HCT116 (cell line): ENCODE results near the gene OR5H2. TPM values are rescaled to one million over a fixed set of nuclear protein-coding genes. Genes with fewer than 3 reads are reported as not detected.

Experiments
- ATAC-seq: fragments of 200-7000 bp; cut with Tn5 transposase; 2 replicates; pipeline ENCODE4 v1.9.1; 2020; ENCODE audit warnings: mild to moderate bottlenecking, moderate library complexity
- BruUV-seq: library from RNA; stranded (reverse); fragments of 400-500 nt; replicated peaks from 2 replicates; lab custom pipeline; 2021; lab: Mats Ljungman, UMichigan
- CTCF ChIA-PET: fragments of 300-600 bp; sonication (Branson Sonifier 250); formaldehyde crosslinking; loops from one replicate; lab custom pipeline; 2021; ENCODE audit warnings: antibody characterized with exemption; lab: Charles Lee
- POLR2A ChIA-PET: fragments of 300-600, 350-600 bp; sonication (Branson Sonifier 250); formaldehyde crosslinking; loops from one replicate; lab custom pipeline; 2021; ENCODE audit warnings: antibody characterized with exemption; lab: Charles Lee
- RAD21 ChIA-PET, 2 experiments: fragments of 300-600 bp; sonication (Branson Sonifier 250); formaldehyde crosslinking; loops; one replicate each; lab custom pipeline; 2023; ENCODE audit warnings: low total read pairs in 2 of 2; ENCODE audit not compliant: uncharacterized antibody in 2 of 2, unreplicated experiment in 2 of 2, low non-redundant PET in 1 of 2; lab: Charles Lee
- DNase-seq: peaks from one replicate; pipeline ENCODE4 v3.0.0-alpha.2; 2010; ENCODE audit warnings: low read depth, low spot score
- H2AFZ ChIP-seq: fragments of 200-600 bp; shearing (Covaris generic), sonication (generic); 2 replicates; pipeline ENCODE4 v1.6.1; 2017; ENCODE audit warnings: low read depth, mixed run types, mixed read lengths, antibody characterized with exemption, low read length; ENCODE audit not compliant: poor library complexity, severe bottlenecking
- H3K27ac ChIP-seq: 2 replicates; pipeline ENCODE4 v1.5.1; 2012; ENCODE audit warnings: low read depth, low read length
- H3K27me3 ChIP-seq: fragments of 200-600 bp; sonication (generic); 2 replicates; pipeline ENCODE4 v1.6.1; 2016; ENCODE audit warnings: mixed run types, low read length, mixed read lengths; ENCODE audit not compliant: insufficient read depth
- H3K36me3 ChIP-seq, 2 experiments: fragments of 200-500 bp in 1 of 2; fragments of 200-600 bp in 1 of 2; sonication (Bioruptor generic) in 1 of 2; sonication (generic) in 1 of 2; 2 replicates each; pipeline versions ENCODE4 v1.5.1 to v1.6.1; 2014 to 2016; ENCODE audit warnings: low read length in 2 of 2, inconsistent platforms in 1 of 2, mixed read lengths in 1 of 2, mixed run types in 1 of 2; ENCODE audit not compliant: insufficient read depth in 2 of 2, control insufficient read depth in 1 of 2
- H3K4me1 ChIP-seq, 2 experiments: fragments of 200-600 bp in 1 of 2; sonication (generic) in 1 of 2; 2 replicates each; pipeline versions ENCODE4 v1.5.1 to v1.6.1; 2012 to 2017; ENCODE audit warnings: low read length in 2 of 2, inconsistent platforms in 1 of 2, mild to moderate bottlenecking in 1 of 2, mixed read lengths in 1 of 2, mixed run types in 1 of 2, moderate library complexity in 1 of 2; ENCODE audit not compliant: insufficient read depth in 2 of 2, control insufficient read depth in 1 of 2
- H3K4me2 ChIP-seq: fragments of 200-600 bp; sonication (generic); 2 replicates; pipeline ENCODE4 v1.6.1; 2017; ENCODE audit warnings: mixed run types, low read length, mixed read lengths
- H3K4me3 ChIP-seq, 2 experiments: fragments of 200-600 bp in 1 of 2; sonication (generic) in 1 of 2; replicated peaks in 1 of 2; 2 replicates each; pipeline ENCODE4 v1.5.1; 2011 to 2016; ENCODE audit warnings: low read length in 2 of 2, control low read depth in 1 of 2, low read depth in 1 of 2, mild to moderate bottlenecking in 1 of 2, mixed read lengths in 1 of 2, mixed run types in 1 of 2
- H3K79me2 ChIP-seq: fragments of 200-600 bp; sonication (generic); 2 replicates; pipeline ENCODE4 v1.6.1; 2017; ENCODE audit warnings: mild to moderate bottlenecking, mixed run types, low read length, moderate library complexity, mixed read lengths; ENCODE audit not compliant: insufficient read depth
- H3K9ac ChIP-seq: fragments of 200-600 bp; sonication (generic); 2 replicates; pipeline ENCODE4 v1.6.1; 2016; ENCODE audit warnings: low read length, mixed read lengths
- H3K9me2 ChIP-seq: fragments of 200-600 bp; sonication (generic), shearing (Covaris generic); 2 replicates; pipeline ENCODE4 v1.6.1; 2017; ENCODE audit warnings: mixed run types, mild to moderate bottlenecking, moderate library complexity; ENCODE audit not compliant: insufficient read depth
- H3K9me3 ChIP-seq, 2 experiments: fragments of 200-500 bp in 1 of 2; fragments of 200-600 bp in 1 of 2; sonication (Bioruptor generic) in 1 of 2; sonication (generic) in 1 of 2; 2 replicates each; pipeline ENCODE4 v1.6.1; 2014 to 2017; ENCODE audit warnings: low read length in 2 of 2, mixed read lengths in 2 of 2, inconsistent platforms in 1 of 2, low read depth in 1 of 2, mild to moderate bottlenecking in 1 of 2, mixed run types in 1 of 2, moderate library complexity in 1 of 2; ENCODE audit not compliant: control insufficient read depth in 1 of 2, insufficient read depth in 1 of 2
- H4K20me1 ChIP-seq: fragments of 200-600 bp; sonication (generic), shearing (Covaris generic); 2 replicates; pipeline ENCODE4 v1.6.1; 2017; ENCODE audit warnings: mixed run types, mild to moderate bottlenecking, moderate library complexity; ENCODE audit not compliant: insufficient read depth
- CEBPB ChIP-seq: IDR thresholded peaks from 2 replicates; pipeline ENCODE4 v1.6.1; 2012; ENCODE audit warnings: low read depth
- EGR1 ChIP-seq: IDR thresholded peaks from 2 replicates; pipeline ENCODE4 v1.6.1; 2012; ENCODE audit warnings: low read depth
- ELF1 ChIP-seq: IDR thresholded peaks from 2 replicates; pipeline ENCODE4 v1.6.1; 2012; ENCODE audit warnings: low read depth, borderline replicate concordance
- EZH2 ChIP-seq: fragments of 200-600 bp; sonication (generic); IDR thresholded peaks from 2 replicates; pipeline ENCODE4 v1.6.1; 2017; ENCODE audit warnings: antibody characterized with exemption, mixed run types
- EZH2phosphoT487 ChIP-seq: fragments of 200-600 bp; IDR thresholded peaks from 2 replicates; pipeline ENCODE4 v1.6.1; 2018; ENCODE audit warnings: antibody characterized with exemption, borderline replicate concordance
- FOSL1 ChIP-seq: IDR thresholded peaks from 2 replicates; pipeline ENCODE4 v1.6.1; 2012; ENCODE audit warnings: low read depth
- POLR2A ChIP-seq: IDR thresholded peaks from 2 replicates; pipeline ENCODE4 v1.7.0; 2011; ENCODE audit warnings: borderline replicate concordance; ENCODE audit not compliant: insufficient read depth, insufficient read length; ENCODE audit errors: extremely low read depth
- POLR2AphosphoS5 ChIP-seq: IDR thresholded peaks from 2 replicates; pipeline ENCODE4 v1.6.1; 2011; ENCODE audit warnings: mild to moderate bottlenecking, low read depth, low read length, moderate library complexity
- RAD21 ChIP-seq: IDR thresholded peaks from 2 replicates; pipeline ENCODE4 v1.6.1; 2012; ENCODE audit warnings: low read depth, mild to moderate bottlenecking
- SIN3A ChIP-seq: IDR thresholded peaks from 2 replicates; pipeline ENCODE4 v1.6.1; 2012; ENCODE audit warnings: low read depth
- SP1 ChIP-seq: IDR thresholded peaks from 2 replicates; pipeline ENCODE4 v1.6.1; 2012; ENCODE audit warnings: low read depth
- SRF ChIP-seq: IDR thresholded peaks from 2 replicates; pipeline ENCODE4 v1.6.1; 2012; ENCODE audit warnings: low read depth
- ZFX ChIP-seq: fragments of 450-650 bp; IDR thresholded peaks from 2 replicates; pipeline ENCODE4 v1.6.1; 2017
- ZNF274 ChIP-seq: fragments of 200-500 bp; sonication (Bioruptor generic); IDR thresholded peaks from 2 replicates; pipeline ENCODE4 v1.6.1; 2014; ENCODE audit warnings: mild to moderate bottlenecking, low read depth, low read length, inconsistent platforms
- intact Hi-C: fragments of 100-400 bp; cut with micrococcal nuclease; formaldehyde crosslinking; loops from 2 replicates; pipeline ENCODE4 v1.10.0; 2022
- total RNA-seq: library from RNA; stranded (reverse); gene quantifications from one replicate; pipeline ENCODE4 v1.2.1, GENCODE V29; 2021; ENCODE audit not compliant: unreplicated experiment
- TF ChIP-seq, protein P1 (sequence below), 3 experiments: fragments of 200-600 bp in 1 of 3; sonication (generic) in 1 of 3; IDR thresholded peaks in 2 of 3; conservative IDR thresholded peaks in 1 of 3; 2 replicates each; pipeline ENCODE4 v1.5.1; 2012 to 2017; ENCODE audit warnings: low read depth in 2 of 3, low read length in 2 of 3, antibody characterized with exemption in 1 of 3, borderline replicate concordance in 1 of 3, control low read depth in 1 of 3, mild to moderate bottlenecking in 1 of 3, mixed read lengths in 1 of 3, mixed run types in 1 of 3, moderate library complexity in 1 of 3; ENCODE audit not compliant: insufficient read depth in 1 of 3
- TF ChIP-seq, protein P2 (sequence below): IDR thresholded peaks from 2 replicates; pipeline ENCODE4 v1.6.1; 2012
- TF ChIP-seq, protein P3 (sequence below): IDR thresholded peaks from 2 replicates; pipeline ENCODE4 v1.6.1; 2012

OR5H2 gene
- total RNA-seq, 1 experiment from 2014 or later, result not detected

DNA sequence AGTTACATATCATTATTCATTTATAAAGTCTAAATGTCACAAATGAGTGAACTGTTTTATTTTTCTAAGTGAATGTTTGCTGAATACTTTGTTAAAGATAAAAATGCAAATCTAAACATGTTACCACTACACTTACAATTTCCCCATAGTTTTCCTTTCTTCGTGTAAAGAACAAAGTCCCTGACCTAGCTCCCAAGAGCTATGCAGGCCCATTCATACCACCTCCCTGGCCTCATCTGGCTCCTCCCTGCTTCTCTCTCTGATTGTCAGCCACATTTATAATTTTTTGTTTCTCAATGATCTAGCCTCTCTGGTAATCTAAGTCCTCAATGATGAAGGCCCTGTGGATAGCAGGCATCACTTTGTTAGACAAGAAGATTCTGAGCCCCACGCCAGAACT is 40.4 kb downstream of the OR5H2 start:
- Histone ChIP-seq H3K27me3 (no peaks in the 10 kb centered on the region), H4K20me1 (no peaks in the 10 kb centered on the region), H3K9ac (no peak overlapping the region), H3K9me3 (no peaks in the 10 kb centered on the region), H3K79me2 (no peaks in the 10 kb centered on the region), H3K9me2 (no peaks in the 10 kb centered on the region), H2AFZ (no peak overlapping the region), H3K4me2 (no peak overlapping the region), H3K4me1 (no peaks in the 10 kb centered on the region), H3K27ac (no peak overlapping the region), H3K4me3 (no peak overlapping the region), H3K36me3 (no peaks in the 10 kb centered on the region)
- ATAC-seq (no peak), DNase-seq (no peak)
- POLR2A ChIA-PET, result no interaction called here
- RAD21 ChIA-PET, result no interaction called here
- no TSS peak for BruUV-seq
- intact Hi-C loops, result loop anchor here (10.0 kb wide), 1 partner anchor 492 kb away; no protein-coding TSS in a partner anchor
- TF ChIP-seq POLR2AphosphoS5 (no peak), ZNF274 (no peak), SP1 (no peak), CEBPB (no peak), EZH2phosphoT487 (no peak), SIN3A (no peak), RAD21 (no peak), ZFX (no peak), EZH2 (no peak), FOSL1 (no peak), EGR1 (no peak), ELF1 (no peak), POLR2A (no peak), SRF (no peak)
- TF ChIP-seq, protein P1, sequence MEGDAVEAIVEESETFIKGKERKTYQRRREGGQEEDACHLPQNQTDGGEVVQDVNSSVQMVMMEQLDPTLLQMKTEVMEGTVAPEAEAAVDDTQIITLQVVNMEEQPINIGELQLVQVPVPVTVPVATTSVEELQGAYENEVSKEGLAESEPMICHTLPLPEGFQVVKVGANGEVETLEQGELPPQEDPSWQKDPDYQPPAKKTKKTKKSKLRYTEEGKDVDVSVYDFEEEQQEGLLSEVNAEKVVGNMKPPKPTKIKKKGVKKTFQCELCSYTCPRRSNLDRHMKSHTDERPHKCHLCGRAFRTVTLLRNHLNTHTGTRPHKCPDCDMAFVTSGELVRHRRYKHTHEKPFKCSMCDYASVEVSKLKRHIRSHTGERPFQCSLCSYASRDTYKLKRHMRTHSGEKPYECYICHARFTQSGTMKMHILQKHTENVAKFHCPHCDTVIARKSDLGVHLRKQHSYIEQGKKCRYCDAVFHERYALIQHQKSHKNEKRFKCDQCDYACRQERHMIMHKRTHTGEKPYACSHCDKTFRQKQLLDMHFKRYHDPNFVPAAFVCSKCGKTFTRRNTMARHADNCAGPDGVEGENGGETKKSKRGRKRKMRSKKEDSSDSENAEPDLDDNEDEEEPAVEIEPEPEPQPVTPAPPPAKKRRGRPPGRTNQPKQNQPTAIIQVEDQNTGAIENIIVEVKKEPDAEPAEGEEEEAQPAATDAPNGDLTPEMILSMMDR (IDR thresholded peaks at IDR 0.05 in 2 of 3, conservative IDR thresholded peaks at IDR 0.05 in 1 of 3; ENCODE audit: borderline replicate concordance in 1 of 3, insufficient read depth in 1 of 3, low read depth in 2 of 3, low read length in 2 of 3), result no peak
- TF ChIP-seq, protein P2, sequence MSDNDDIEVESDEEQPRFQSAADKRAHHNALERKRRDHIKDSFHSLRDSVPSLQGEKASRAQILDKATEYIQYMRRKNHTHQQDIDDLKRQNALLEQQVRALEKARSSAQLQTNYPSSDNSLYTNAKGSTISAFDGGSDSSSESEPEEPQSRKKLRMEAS, result no peak
- TF ChIP-seq, protein P3, sequence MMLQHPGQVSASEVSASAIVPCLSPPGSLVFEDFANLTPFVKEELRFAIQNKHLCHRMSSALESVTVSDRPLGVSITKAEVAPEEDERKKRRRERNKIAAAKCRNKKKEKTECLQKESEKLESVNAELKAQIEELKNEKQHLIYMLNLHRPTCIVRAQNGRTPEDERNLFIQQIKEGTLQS, result no peak
- CTCF ChIA-PET, result no interaction called here
